Activated CD8-positive, alpha-beta memory T cell treated with anti-CD3 and anti-CD28 coated beads for 4 hours (primary cell): ENCODE data around the gene SCN9A.

Source experiments
- DNase-seq, 2 donors: peaks; one replicate each; pipeline ENCODE4 v3.0.0-alpha.2; 2020; ENCODE audit warnings: low read depth in 2 of 2

The SCN9A gene

GRCh38 chr2:166173263-166173662 lies 202.5 kb downstream of the SCN9A start:
- no peak for DNase-seq

GRCh38 chr2:166171216-166171615 lies 204.5 kb downstream of the SCN9A start:
- no peak for DNase-seq

GRCh38 chr2:166170356-166170755 lies 205.4 kb downstream of the SCN9A start:
- DNase-seq, result no peak

- DNase-seq, result no peak
Measured at GRCh38 chr2:166167449-166167848, 208.3 kb downstream of the SCN9A start.

- DNase-seq, result no peak
Measured at GRCh38 chr2:166163775-166164174, 212.0 kb downstream of the SCN9A start.

GRCh38 chr2:166158546-166158945 lies 217.2 kb downstream of the SCN9A start:
- DNase-seq, result no peak

GRCh38 chr2:166157578-166157977 lies 218.2 kb downstream of the SCN9A start:
- no peak for DNase-seq

GRCh38 chr2:166156985-166157490 lies 218.7 kb downstream of the SCN9A start:
- DNase-seq, result no peak

- no peak for DNase-seq
Measured at GRCh38 chr2:166155589-166155988, 220.2 kb downstream of the SCN9A start.

GRCh38 chr2:166154685-166155338 lies 220.9 kb downstream of the SCN9A start:
- DNase-seq, result no peak

GRCh38 chr2:166152064-166152463 lies 223.7 kb downstream of the SCN9A start:
- no peak for DNase-seq

- no peak for DNase-seq
Measured at GRCh38 chr2:166148500-166149400, 227.0 kb downstream of the SCN9A start.

GRCh38 chr2:166147883-166148282 lies 227.9 kb downstream of the SCN9A start:
- DNase-seq, result no peak
